ENCODE data around the gene MGMT. TPM values are rescaled to one million over a fixed set of nuclear protein-coding genes. Genes with fewer than 3 reads are reported as not detected.

MGMT gene
- polyA plus RNA-seq, 3 donors = 9.5 to 23.5 (median 17.5) TPM

GRCh38 chr10:129754211-129755050 is 287.4 kb downstream of the MGMT start:
- no peaks in the 10 kb centered on the region for H3K27me3 ChIP-seq (ENCODE audit: control insufficient read depth in 2 of 2, insufficient read depth in 2 of 2, low read length in 2 of 2)
- Mint-ChIP-seq H3K9me3 (peaks cover 11 to 26% (median 17%) of the 10 kb centered on the region in 7 donors), H3K27ac (no peak overlapping the region), H3K36me3 (peaks cover 6 to 10% of the 10 kb centered on the region in 2 donors), H3K4me3 (no peak overlapping the region), H3K27me3 (ENCODE audit: low read depth in 3 of 3) (peaks cover 0 to 5% (median 2%) of the 10 kb centered on the region in 3 donors), H3K4me1 (peaks cover 18% of the 10 kb centered on the region)
- no peaks in the 10 kb centered on the region for H3K79me2 ChIP-seq (ENCODE audit: insufficient read depth, low read length)
- intact Hi-C loops (cut with micrococcal nuclease) = no loop called here
- no peak overlapping the region for H3K9ac ChIP-seq (ENCODE audit: insufficient read depth, low read length, poor library complexity, severe bottlenecking)
- H3K4me2 ChIP-seq (replicated peaks; ENCODE audit: extremely low read depth, low read length, poor library complexity, severe bottlenecking) = no peak overlapping the region
- 79% methylated on average over 7 of the region's 11 CpGs for WGBS (ENCODE audit: insufficient coverage)
- no peak overlapping the region for H3K27ac ChIP-seq (ENCODE audit: low read depth in 1 of 2, low read length in 2 of 2)
- H3K9me3 ChIP-seq (replicated peaks in 1 of 2; ENCODE audit: control insufficient read depth in 1 of 2, insufficient read depth in 1 of 2, low read length in 2 of 2) = peaks cover 7 to 13% of the 10 kb centered on the region in 2 donors
- no peaks in the 10 kb centered on the region for H4K20me1 ChIP-seq (ENCODE audit: insufficient read depth, low read length)
- no peak overlapping the region for H3K4me3 ChIP-seq (replicated peaks in 1 of 3; ENCODE audit: low read depth in 2 of 3, low read length in 3 of 3)
- peaks cover 0 to 7% of the 10 kb centered on the region in 2 donors for H3K4me1 ChIP-seq (ENCODE audit: control insufficient read depth in 1 of 2, insufficient read depth in 2 of 2, low read length in 2 of 2)
- no peak for DNase-seq
- H3K36me3 ChIP-seq (replicated peaks in 1 of 2; ENCODE audit: control insufficient read depth in 1 of 2, insufficient read depth in 2 of 2, low read length in 2 of 2) = no peaks in the 10 kb centered on the region
- no peak for TF ChIP-seq CTCF (IDR thresholded peaks at IDR 0.05)
- no peak overlapping the region for H2AFZ ChIP-seq (ENCODE audit: insufficient read depth, low read depth, low read length, poor library complexity, severe bottlenecking)

- Histone ChIP-seq H3K9me3 (replicated peaks in 1 of 2; ENCODE audit: control insufficient read depth in 1 of 2, insufficient read depth in 1 of 2, low read length in 2 of 2) (peaks cover 7 to 13% of the 10 kb centered on the region in 2 donors), H3K4me3 (replicated peaks in 1 of 3; ENCODE audit: low read depth in 2 of 3, low read length in 3 of 3) (no peak overlapping the region), H3K4me2 (replicated peaks; ENCODE audit: extremely low read depth, low read length, poor library complexity, severe bottlenecking) (no peak overlapping the region), H3K27ac (ENCODE audit: low read depth in 1 of 2, low read length in 2 of 2) (no peak overlapping the region), H3K79me2 (ENCODE audit: insufficient read depth, low read length) (no peaks in the 10 kb centered on the region), H3K27me3 (ENCODE audit: control insufficient read depth in 2 of 2, insufficient read depth in 2 of 2, low read length in 2 of 2) (no peaks in the 10 kb centered on the region), H3K4me1 (ENCODE audit: control insufficient read depth in 1 of 2, insufficient read depth in 2 of 2, low read length in 2 of 2) (peaks cover 0 to 7% of the 10 kb centered on the region in 2 donors), H2AFZ (ENCODE audit: insufficient read depth, low read depth, low read length, poor library complexity, severe bottlenecking) (no peak overlapping the region), H4K20me1 (ENCODE audit: insufficient read depth, low read length) (no peaks in the 10 kb centered on the region), H3K9ac (ENCODE audit: insufficient read depth, low read length, poor library complexity, severe bottlenecking) (no peak overlapping the region), H3K36me3 (replicated peaks in 1 of 2; ENCODE audit: control insufficient read depth in 1 of 2, insufficient read depth in 2 of 2, low read length in 2 of 2) (no peaks in the 10 kb centered on the region)
- Mint-ChIP-seq H3K27ac (no peak overlapping the region), H3K9me3 (peaks cover 11 to 24% (median 17%) of the 10 kb centered on the region in 7 donors), H3K27me3 (ENCODE audit: low read depth in 3 of 3) (peaks cover 0 to 5% (median 2%) of the 10 kb centered on the region in 3 donors), H3K4me3 (no peak overlapping the region), H3K36me3 (peaks cover 11% of the 10 kb centered on the region in 2 donors), H3K4me1 (peaks cover 18% of the 10 kb centered on the region)
- intact Hi-C loops (cut with micrococcal nuclease) = no loop called here
- TF ChIP-seq CTCF (IDR thresholded peaks at IDR 0.05) = no peak
- no peak for DNase-seq
- WGBS (ENCODE audit: insufficient coverage) = 100% methylated on average over 1 of the region's 2 CpGs
These were observed 288.1 kb downstream of the MGMT start for GRCh38 chr10:129755158-129755591.

All from CD14-positive monocyte (primary cell).